ENCODE measurements around the gene IGF1R. TPM values are rescaled to one million over a fixed set of nuclear protein-coding genes. Genes with fewer than 3 reads are reported as not detected.

IGF1R gene
- total and polyA plus RNA-seq, 2 experiments from 2014 or later = 10.8 to 42.9 TPM

GRCh38 chr15:98884894-98885293, 236.6 kb downstream of the IGF1R start:
- DNase-seq (ENCODE audit: low spot score) = no peak
- TF ChIP-seq EZH2phosphoT487 (IDR thresholded peaks at IDR 0.05; ENCODE audit: low read depth, severe bottlenecking, unreplicated experiment) (no peak), EZH2 (IDR thresholded peaks at IDR 0.05; ENCODE audit: borderline replicate concordance) (no peak)
- TF ChIP-seq, protein P1, sequence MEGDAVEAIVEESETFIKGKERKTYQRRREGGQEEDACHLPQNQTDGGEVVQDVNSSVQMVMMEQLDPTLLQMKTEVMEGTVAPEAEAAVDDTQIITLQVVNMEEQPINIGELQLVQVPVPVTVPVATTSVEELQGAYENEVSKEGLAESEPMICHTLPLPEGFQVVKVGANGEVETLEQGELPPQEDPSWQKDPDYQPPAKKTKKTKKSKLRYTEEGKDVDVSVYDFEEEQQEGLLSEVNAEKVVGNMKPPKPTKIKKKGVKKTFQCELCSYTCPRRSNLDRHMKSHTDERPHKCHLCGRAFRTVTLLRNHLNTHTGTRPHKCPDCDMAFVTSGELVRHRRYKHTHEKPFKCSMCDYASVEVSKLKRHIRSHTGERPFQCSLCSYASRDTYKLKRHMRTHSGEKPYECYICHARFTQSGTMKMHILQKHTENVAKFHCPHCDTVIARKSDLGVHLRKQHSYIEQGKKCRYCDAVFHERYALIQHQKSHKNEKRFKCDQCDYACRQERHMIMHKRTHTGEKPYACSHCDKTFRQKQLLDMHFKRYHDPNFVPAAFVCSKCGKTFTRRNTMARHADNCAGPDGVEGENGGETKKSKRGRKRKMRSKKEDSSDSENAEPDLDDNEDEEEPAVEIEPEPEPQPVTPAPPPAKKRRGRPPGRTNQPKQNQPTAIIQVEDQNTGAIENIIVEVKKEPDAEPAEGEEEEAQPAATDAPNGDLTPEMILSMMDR (IDR thresholded peaks at IDR 0.05; ENCODE audit: poor library complexity) = no peak
- peaks cover 83% of the 10 kb centered on the region for H3K79me2 ChIP-seq

GRCh38 chr15:98887976-98888375, 239.6 kb downstream of the IGF1R start:
- peaks cover 12% of the 10 kb centered on the region for H3K4me1 ChIP-seq (ENCODE audit: insufficient read depth)
- H3K79me2 ChIP-seq = peaks cover 64% of the 10 kb centered on the region
- DNase-seq (ENCODE audit: low spot score) = no peak
- no peaks in the 10 kb centered on the region for H3K36me3 ChIP-seq (replicated peaks; ENCODE audit: insufficient read depth, low read depth)
- no peaks in the 10 kb centered on the region for H3K9me2 ChIP-seq (replicated peaks; ENCODE audit: insufficient read depth)
- H2AFZ ChIP-seq = no peak overlapping the region
- H3K27ac ChIP-seq = no peak overlapping the region
- TF ChIP-seq EZH2 (IDR thresholded peaks at IDR 0.05; ENCODE audit: borderline replicate concordance) (no peak), EZH2phosphoT487 (IDR thresholded peaks at IDR 0.05; ENCODE audit: low read depth, severe bottlenecking, unreplicated experiment) (no peak)
- TF ChIP-seq, protein P1 (IDR thresholded peaks at IDR 0.05; ENCODE audit: poor library complexity) = no peak
- H3K4me2 ChIP-seq = no peak overlapping the region
- H3K27me3 ChIP-seq = no peaks in the 10 kb centered on the region
- no peaks in the 10 kb centered on the region for H3K9me3 ChIP-seq (ENCODE audit: low read depth)
- no peak overlapping the region for H3K4me3 ChIP-seq
- WGBS (ENCODE audit: low lambda C conversion rate, missing lambda C conversion rate) = 92% methylated on average over 8 of the region's 8 CpGs
- H4K20me1 ChIP-seq (ENCODE audit: insufficient read depth, poor library complexity, severe bottlenecking) = peaks cover 4% of the 10 kb centered on the region

More at GRCh38 chr15:98884894-98885293, 236.6 kb downstream of the IGF1R start:
- Histone ChIP-seq H3K4me2 (no peak overlapping the region), H3K27ac (no peak overlapping the region), H2AFZ (no peak overlapping the region), H3K36me3 (replicated peaks; ENCODE audit: insufficient read depth, low read depth) (no peaks in the 10 kb centered on the region), H3K9me3 (ENCODE audit: low read depth) (no peaks in the 10 kb centered on the region), H4K20me1 (ENCODE audit: insufficient read depth, poor library complexity, severe bottlenecking) (peaks cover 10% of the 10 kb centered on the region), H3K27me3 (no peaks in the 10 kb centered on the region), H3K4me1 (ENCODE audit: insufficient read depth) (peaks cover 3% of the 10 kb centered on the region), H3K9me2 (replicated peaks; ENCODE audit: insufficient read depth) (no peaks in the 10 kb centered on the region), H3K4me3 (no peak overlapping the region)
- WGBS (ENCODE audit: low lambda C conversion rate, missing lambda C conversion rate) = 94% methylated on average over 3 of the region's 3 CpGs

GRCh38 chr15:98888820-98889479, 240.6 kb downstream of the IGF1R start:
- H3K9me3 ChIP-seq (ENCODE audit: low read depth) = no peaks in the 10 kb centered on the region
- DNase-seq (ENCODE audit: low spot score) = no peak
- TF ChIP-seq, protein P1 (IDR thresholded peaks at IDR 0.05; ENCODE audit: poor library complexity) = no peak
- TF ChIP-seq EZH2 (IDR thresholded peaks at IDR 0.05; ENCODE audit: borderline replicate concordance) (no peak), EZH2phosphoT487 (IDR thresholded peaks at IDR 0.05; ENCODE audit: low read depth, severe bottlenecking, unreplicated experiment) (no peak)
- WGBS (ENCODE audit: low lambda C conversion rate, missing lambda C conversion rate) = 89% methylated on average over 8 of the region's 8 CpGs
- H4K20me1 ChIP-seq (ENCODE audit: insufficient read depth, poor library complexity, severe bottlenecking) = peaks cover 4% of the 10 kb centered on the region
- H3K27ac ChIP-seq = no peak overlapping the region
- H3K4me3 ChIP-seq = no peak overlapping the region
- H2AFZ ChIP-seq = no peak overlapping the region
- H3K36me3 ChIP-seq (replicated peaks; ENCODE audit: insufficient read depth, low read depth) = no peaks in the 10 kb centered on the region
- no peaks in the 10 kb centered on the region for H3K9me2 ChIP-seq (replicated peaks; ENCODE audit: insufficient read depth)
- peaks cover 12% of the 10 kb centered on the region for H3K4me1 ChIP-seq (ENCODE audit: insufficient read depth)
- H3K79me2 ChIP-seq = peaks cover 54% of the 10 kb centered on the region
- no peaks in the 10 kb centered on the region for H3K27me3 ChIP-seq
- no peak overlapping the region for H3K4me2 ChIP-seq
